Measurements from ENCODE around the gene KRT14.

GRCh38 chr17:41599680-41600079 is 13.0 kb upstream of the KRT14 start:
- TF ChIP-seq CTCF (IDR thresholded peaks at IDR 0.05; ENCODE audit: low read length) (no peak), EZH2phosphoT487 (IDR thresholded peaks at IDR 0.05; ENCODE audit: low read length) (no peak)
